KOPT-K1 (cell line): ENCODE data around the gene DOK3.

Experiments
- H3K27ac ChIP-seq: fragments of 200-600 bp; sonication (generic); 2 replicates; pipeline ENCODE4 v1.5.1; 2016; ENCODE audit warnings: antibody characterized with exemption, mild to moderate bottlenecking, low read depth, low read length; ENCODE audit not compliant: poor library complexity, severe bottlenecking
- H3K36me3 ChIP-seq: fragments of 200-600 bp; sonication (generic); 2 replicates; pipeline ENCODE4 v1.5.1; 2017; ENCODE audit warnings: antibody characterized with exemption, mild to moderate bottlenecking, low read length, moderate library complexity; ENCODE audit not compliant: insufficient read depth
- H3K9me3 ChIP-seq: fragments of 200-600 bp; sonication (generic); 2 replicates; pipeline ENCODE4 v1.5.1; 2017; ENCODE audit warnings: antibody characterized with exemption, low read length, mild to moderate bottlenecking; ENCODE audit not compliant: insufficient read depth, poor library complexity, severe bottlenecking

The DOK3 gene

GRCh38 chr5:177499842-177500241 lies 9.8 kb downstream of the DOK3 start:
- no peak overlapping the region for H3K27ac ChIP-seq
- no peaks in the 10 kb centered on the region for H3K9me3 ChIP-seq
- no peaks in the 10 kb centered on the region; the same call in 1 of the 2 replicates for H3K36me3 ChIP-seq

- H3K9me3 ChIP-seq, result no peaks in the 10 kb centered on the region
- H3K27ac ChIP-seq, result no peak overlapping the region
- H3K36me3 ChIP-seq, result no peaks in the 10 kb centered on the region
Measured at GRCh38 chr5:177498013-177498787, 11.4 kb downstream of the DOK3 start.

GRCh38 chr5:177497292-177498012 lies 12.2 kb downstream of the DOK3 start, which contains the start of gene PDLIM7:
TSS of gene PDLIM7 (minus strand) at chr5:177497604. CDS start at chr5:177496512, 1,092 bp downstream.
- Histone ChIP-seq H3K9me3 (no peaks in the 10 kb centered on the region), H3K27ac (peak within 1 kb of the TSS; percentile 53)

GRCh38 chr5:177496727-177497291 lies 12.8 kb downstream of the DOK3 start:
- Histone ChIP-seq H3K27ac (peak overlapping the region; percentile 53), H3K36me3 (no peaks in the 10 kb centered on the region), H3K9me3 (no peaks in the 10 kb centered on the region)

More at GRCh38 chr5:177497292-177498012, 12.2 kb downstream of the DOK3 start, which contains the start of gene PDLIM7:
- no peaks in the 10 kb centered on the region for H3K36me3 ChIP-seq

GRCh38 chr5:177496070-177496726 lies 13.4 kb downstream of the DOK3 start:
- Histone ChIP-seq H3K27ac (no peak overlapping the region), H3K9me3 (no peaks in the 10 kb centered on the region), H3K36me3 (no peaks in the 10 kb centered on the region)

GRCh38 chr5:177495243-177496060 lies 14.2 kb downstream of the DOK3 start:
- no peaks in the 10 kb centered on the region for H3K36me3 ChIP-seq
- no peaks in the 10 kb centered on the region for H3K9me3 ChIP-seq
- H3K27ac ChIP-seq, result no peak overlapping the region

GRCh38 chr5:177494346-177495195 lies 15.1 kb downstream of the DOK3 start:
- H3K36me3 ChIP-seq, result no peaks in the 10 kb centered on the region
- H3K9me3 ChIP-seq, result no peaks in the 10 kb centered on the region
- H3K27ac ChIP-seq, result no peak overlapping the region

GRCh38 chr5:177493795-177494345 lies 15.8 kb downstream of the DOK3 start:
- no peak overlapping the region for H3K27ac ChIP-seq
- H3K36me3 ChIP-seq, result no peaks in the 10 kb centered on the region
- H3K9me3 ChIP-seq, result no peaks in the 10 kb centered on the region

- Histone ChIP-seq H3K36me3 (no peaks in the 10 kb centered on the region), H3K9me3 (no peaks in the 10 kb centered on the region), H3K27ac (no peak overlapping the region)
Measured at GRCh38 chr5:177492841-177493240, 16.8 kb downstream of the DOK3 start.

GRCh38 chr5:177491983-177492746 lies 17.5 kb downstream of the DOK3 start:
- Histone ChIP-seq H3K27ac (no peak overlapping the region), H3K36me3 (no peaks in the 10 kb centered on the region), H3K9me3 (no peaks in the 10 kb centered on the region)

- H3K27ac ChIP-seq, result no peak overlapping the region
- H3K36me3 ChIP-seq, result no peaks in the 10 kb centered on the region
- no peaks in the 10 kb centered on the region for H3K9me3 ChIP-seq
Measured at GRCh38 chr5:177491429-177491945, 18.1 kb downstream of the DOK3 start.

GRCh38 chr5:177490992-177491391 lies 18.6 kb downstream of the DOK3 start:
- H3K27ac ChIP-seq, result no peak overlapping the region
- H3K9me3 ChIP-seq, result no peaks in the 10 kb centered on the region
- no peaks in the 10 kb centered on the region for H3K36me3 ChIP-seq
